IMR-90 (cell line): Measurements from ENCODE around the gene PLCL2. TPM values are rescaled to one million over a fixed set of nuclear protein-coding genes. Genes with fewer than 3 reads are reported as not detected.

Experiments
- ATAC-seq: fragments of 200-7000 bp; cut with Tn5 transposase; 2 replicates; pipeline ENCODE4 v1.9.1; 2020; ENCODE audit warnings: low read depth, mild to moderate bottlenecking, moderate library complexity
- BruUV-seq: library from RNA; stranded (reverse); fragments of 400-500 nt; replicated peaks from 2 replicates; lab custom pipeline; 2021; lab: Mats Ljungman, UMichigan
- CTCF ChIA-PET: fragments of 300-600 bp; formaldehyde crosslinking; extraction: SDS; loops from one replicate; lab custom pipeline; 2021; ENCODE audit warnings: antibody characterized with exemption; lab: Yijun Ruan, JAX
- POLR2A ChIA-PET: fragments of 300-600 bp; sonication (Branson Sonifier 250); formaldehyde crosslinking; loops from one replicate; lab custom pipeline; 2022; ENCODE audit warnings: antibody characterized with exemption; ENCODE audit not compliant: unreplicated experiment; lab: Charles Lee
- DNase-seq: peaks from one replicate; pipeline ENCODE4 v3.0.0; 2013
- H2AFZ ChIP-seq: replicated peaks from 2 replicates; pipeline ENCODE3; 2013; ENCODE audit warnings: low read length, mild to moderate bottlenecking; ENCODE audit not compliant: poor library complexity
- H2AK5ac ChIP-seq: 2 replicates; pipeline ENCODE4 v1.6.1; 2013; ENCODE audit warnings: low read depth, low read length, inconsistent platforms
- H2AK9ac ChIP-seq: replicated peaks from 2 replicates; pipeline ENCODE3; 2013; ENCODE audit warnings: mild to moderate bottlenecking, low read depth, low read length, moderate library complexity; ENCODE audit not compliant: poor library complexity
- H2BK120ac ChIP-seq: 2 replicates; pipeline ENCODE4 v1.6.1; 2013; ENCODE audit warnings: low read depth, low read length, inconsistent platforms
- H2BK15ac ChIP-seq: 3 replicates; pipeline ENCODE4 v1.6.1; 2013; ENCODE audit warnings: low read depth, low read length, inconsistent platforms
- H2BK20ac ChIP-seq: 2 replicates; pipeline ENCODE4 v1.6.1; 2013; ENCODE audit warnings: low read depth, mild to moderate bottlenecking, inconsistent platforms, low read length, moderate library complexity
- H2BK5ac ChIP-seq: 2 replicates; pipeline ENCODE4 v1.6.1; 2013; ENCODE audit warnings: mild to moderate bottlenecking, low read depth, low read length, inconsistent platforms; ENCODE audit not compliant: poor library complexity, severe bottlenecking
- H3K14ac ChIP-seq: replicated peaks from 2 replicates; pipeline ENCODE4 v1.6.1; 2013; ENCODE audit warnings: low read depth, low read length, inconsistent platforms
- H3K18ac ChIP-seq: 2 replicates; pipeline ENCODE4 v1.6.1; 2013; ENCODE audit warnings: low read depth, low read length, control low read depth
- H3K23ac ChIP-seq: 2 replicates; pipeline ENCODE4 v1.6.1; 2013; ENCODE audit warnings: low read depth, low read length, inconsistent platforms
- H3K27ac ChIP-seq: 2 replicates; pipeline ENCODE4 v1.5.1; 2013; ENCODE audit warnings: mild to moderate bottlenecking, control low read depth, low read length; ENCODE audit not compliant: insufficient read depth
- H3K27me3 ChIP-seq: 2 replicates; pipeline ENCODE4 v1.6.1; 2013; ENCODE audit warnings: low read length; ENCODE audit not compliant: control insufficient read depth, insufficient read depth
- H3K36me3 ChIP-seq: 2 replicates; pipeline ENCODE4 v1.6.1; 2013; ENCODE audit warnings: low read length, mixed read lengths; ENCODE audit not compliant: control insufficient read depth, insufficient read depth
- H3K4ac ChIP-seq: 2 replicates; pipeline ENCODE4 v1.6.1; 2013; ENCODE audit warnings: low read depth, low read length, inconsistent platforms
- H3K4me1 ChIP-seq: 2 replicates; pipeline ENCODE4 v1.6.1; 2013; ENCODE audit warnings: low read length, mixed read lengths; ENCODE audit not compliant: control insufficient read depth, insufficient read depth
- H3K4me2 ChIP-seq: 2 replicates; pipeline ENCODE4 v1.6.1; 2013; ENCODE audit warnings: low read depth, mild to moderate bottlenecking, control low read depth, low read length, moderate library complexity
- H3K4me3 ChIP-seq: 2 replicates; pipeline ENCODE4 v1.5.1; 2013; ENCODE audit warnings: low read depth, mild to moderate bottlenecking, control low read depth, low read length, moderate library complexity; ENCODE audit not compliant: insufficient read depth
- H3K56ac ChIP-seq: 2 replicates; pipeline ENCODE4 v1.6.1; 2013; ENCODE audit warnings: low read length, inconsistent platforms; ENCODE audit not compliant: insufficient read depth; ENCODE audit errors: extremely low read depth
- H3K79me1 ChIP-seq, 2 experiments: 2 replicates each; pipeline ENCODE4 v1.6.1; 2013; ENCODE audit warnings: low read length in 2 of 2, inconsistent platforms in 1 of 2, low read depth in 1 of 2
- H3K9ac ChIP-seq: 2 replicates; pipeline ENCODE4 v1.6.1; 2013; ENCODE audit warnings: low read depth, low read length, control low read depth
- H3K9me1 ChIP-seq: 2 replicates; pipeline ENCODE4 v1.6.1; 2013; ENCODE audit warnings: low read length, inconsistent platforms; ENCODE audit not compliant: insufficient read depth
- H3K9me3 ChIP-seq: 2 replicates; pipeline ENCODE4 v1.6.1; 2013; ENCODE audit warnings: low read length; ENCODE audit not compliant: control insufficient read depth, insufficient read depth
- H4K20me1 ChIP-seq: 2 replicates; pipeline ENCODE4 v1.6.1; 2013; ENCODE audit warnings: low read length, inconsistent platforms; ENCODE audit not compliant: insufficient read depth
- H4K5ac ChIP-seq: 2 replicates; pipeline ENCODE4 v1.6.1; 2013; ENCODE audit warnings: mild to moderate bottlenecking, low read depth, low read length, control low read depth
- H4K8ac ChIP-seq, 2 experiments: 2 replicates each; pipeline ENCODE4 v1.6.1; 2013; ENCODE audit warnings: low read depth in 2 of 2, low read length in 2 of 2, control low read depth in 1 of 2, inconsistent platforms in 1 of 2
- H4K91ac ChIP-seq: 2 replicates; pipeline ENCODE4 v1.6.1; 2013; ENCODE audit warnings: low read depth, low read length, inconsistent platforms; ENCODE audit not compliant: insufficient read depth
- CHD1 ChIP-seq: IDR thresholded peaks from 2 replicates; pipeline ENCODE4 v1.6.1; 2012; ENCODE audit warnings: low read depth, low read length, improper control_type of control experiment
- ELK1 ChIP-seq: fragments of 150-350 bp; IDR thresholded peaks from 2 replicates; pipeline ENCODE4 v1.6.1; 2016; ENCODE audit warnings: low read depth, mild to moderate bottlenecking, low read length, moderate library complexity, borderline replicate concordance
- MXI1 ChIP-seq: IDR thresholded peaks from 2 replicates; pipeline ENCODE4 v1.6.1; 2012; ENCODE audit warnings: low read depth, mild to moderate bottlenecking, low read length, moderate library complexity, borderline replicate concordance
- POLR2A ChIP-seq: IDR thresholded peaks from 2 replicates; pipeline ENCODE4 v1.6.1; 2012; ENCODE audit warnings: mild to moderate bottlenecking, low read depth, low read length
- RCOR1 ChIP-seq: IDR thresholded peaks from 2 replicates; pipeline ENCODE4 v1.6.1; 2012; ENCODE audit warnings: mild to moderate bottlenecking, low read length, improper control_type of control experiment; ENCODE audit not compliant: insufficient replicate concordance
- SMC3 ChIP-seq: fragments of 150-350 bp; IDR thresholded peaks from 2 replicates; pipeline ENCODE4 v1.6.1; 2016; ENCODE audit warnings: low read depth, mild to moderate bottlenecking, antibody characterized with exemption, low read length, moderate library complexity
- WGBS, 2 experiments: methylation state at CpG; one replicate each; pipeline versions ENCODE4 v1.1.5 to v1.1.7; 2013; ENCODE audit warnings: missing lambda C conversion rate in 2 of 2; ENCODE audit not compliant: insufficient read length in 1 of 2; ENCODE audit errors: extremely low coverage in 2 of 2; 5-methylcytosine and 5-hydroxymethylcytosine counted together
- dilution Hi-C: fragments of 300-500 bp; cut with HindIII; formaldehyde crosslinking; loops from one replicate; pipeline ENCODE4 v1.14.3; 2018; ENCODE audit warnings: low sequenced_read_pairs; ENCODE audit not compliant: unreplicated experiment
- in situ Hi-C: fragments of 300-500 bp; cut with MboI; formaldehyde crosslinking; loops from 3 replicates; pipeline ENCODE4 v1.14.3; 2019; ENCODE audit warnings: low sequenced_read_pairs, inconsistent platforms, mixed read lengths
- intact Hi-C: fragments of 100-400 bp; cut with micrococcal nuclease; formaldehyde crosslinking; loops from 2 replicates; pipeline ENCODE4 v1.10.0; 2022
- polyA plus RNA-seq, 3 experiments: library from polyadenylated mRNA; depleted of rRNA; stranded (reverse); fragments of >200 nt; gene quantifications; 2 replicates each; pipeline ENCODE4 v1.2.3, GENCODE V29; 2012; ENCODE audit warnings: low replicate concordance in 1 of 3
- total RNA-seq: library from RNA; depleted of rRNA; stranded (reverse); fragments of >200 nt; gene quantifications from 2 replicates; pipeline ENCODE4 v1.2.3, GENCODE V29; 2012

Gene PLCL2
- total and polyA plus RNA-seq, 2 of the 4 experiments (the other 2 are of a cell fraction): 0.92 to 3.8 TPM

GRCh38 chr3:17014709-17015108 lies 130.0 kb downstream of the PLCL2 start:
- Histone ChIP-seq H3K9me3 (no peaks in the 10 kb centered on the region), H2AK9ac (no peak overlapping the region), H2BK5ac (no peak overlapping the region), H3K9me1 (no peaks in the 10 kb centered on the region), H2BK120ac (no peak overlapping the region), H3K79me1 (no peaks in the 10 kb centered on the region), H3K14ac (no peak overlapping the region), H3K23ac (no peak overlapping the region), H2AK5ac (no peak overlapping the region), H3K36me3 (no peaks in the 10 kb centered on the region), H2AFZ (no peak overlapping the region), H3K56ac (no peak overlapping the region), H3K18ac (no peak overlapping the region), H4K5ac (no peak overlapping the region), H3K9ac (no peak overlapping the region), H3K4ac (no peak overlapping the region), H3K4me1 (no peaks in the 10 kb centered on the region), H2BK20ac (no peak overlapping the region), H2BK15ac (no peak overlapping the region), H4K91ac (no peak overlapping the region), H3K4me2 (no peak overlapping the region), H4K8ac (no peak overlapping the region), H3K4me3 (no peak overlapping the region), H3K27me3 (no peaks in the 10 kb centered on the region), H4K20me1 (no peaks in the 10 kb centered on the region), H3K27ac (no peak overlapping the region)
- WGBS, 2 experiments: 81% methylated on average over 5 of the region's 8 CpGs; no CpG with 5 or more reads in 1 of the 2 experiments
- TF ChIP-seq CHD1 (no peak), RCOR1 (no peak), SMC3 (no peak), MXI1 (no peak), POLR2A (no peak), ELK1 (no peak)
- ChIA-PET CTCF (interaction anchor here (0.9 kb wide), 1 partner anchor 11 kb away, joined by 5 read pairs; no protein-coding TSS in a partner anchor), POLR2A (no interaction called here)
- BruUV-seq: no TSS peak
- in situ Hi-C loops: no loop called here
- ATAC-seq: no peak
- dilution Hi-C loops: no loop called here
- intact Hi-C loops: no loop called here
- DNase-seq: no peak
